HEK293 (cell line): ENCODE results near the gene TBC1D16.

Experiments
- CTCF ChIA-PET: fragments of 350-600 bp; formaldehyde crosslinking; extraction: SDS; loops from one replicate; lab custom pipeline; 2021; ENCODE audit warnings: antibody characterized with exemption; lab: Yijun Ruan, JAX
- POLR2A ChIA-PET: fragments of 300-600 bp; formaldehyde crosslinking; extraction: SDS; loops from one replicate; lab custom pipeline; 2020; ENCODE audit warnings: antibody characterized with exemption, inconsistent platforms; lab: Yijun Ruan, JAX
- H3K27ac ChIP-seq: fragments of 200-500 bp; sonication (Bioruptor generic); 2 replicates; pipeline ENCODE4 v1.5.1; 2014; ENCODE audit warnings: low read depth, low read length, control low read depth, inconsistent platforms; ENCODE audit errors: extremely low read depth
- H3K36me3 ChIP-seq, 2 experiments: fragments of 200-500 bp in 1 of 2; sonication (Bioruptor generic) in 1 of 2; 1 replicate in 1 of 2; 2 replicates in 1 of 2; pipeline ENCODE4 v1.5.1; 2014 to 2017; ENCODE audit warnings: inconsistent platforms in 2 of 2, low read length in 2 of 2; ENCODE audit not compliant: control insufficient read depth in 2 of 2, insufficient read depth in 1 of 2
- H3K4me1 ChIP-seq: fragments of 200-500 bp; sonication (Bioruptor generic); 2 replicates; pipeline ENCODE4 v1.5.1; 2014; ENCODE audit warnings: mild to moderate bottlenecking, low read length, inconsistent platforms; ENCODE audit not compliant: control insufficient read depth, insufficient read depth
- H3K4me3 ChIP-seq: 2 replicates; pipeline ENCODE4 v1.5.1; 2011; ENCODE audit warnings: low read depth, mild to moderate bottlenecking, control low read depth, low read length, moderate library complexity
- H3K9me3 ChIP-seq: fragments of 200-500 bp; sonication (Bioruptor generic); 2 replicates; pipeline ENCODE4 v1.5.1; 2014; ENCODE audit warnings: low read depth, low read length, inconsistent platforms; ENCODE audit not compliant: control insufficient read depth, insufficient read depth
- BCL11B ChIP-seq: fragments of 450-650 bp; formaldehyde crosslinking; IDR thresholded peaks from 2 replicates; pipeline ENCODE4 v1.5.1; 2016; ENCODE audit warnings: low read depth, missing biosample characterization, missing genetic modification characterization
- FEZF1 ChIP-seq: fragments of 450-650 bp; formaldehyde crosslinking; IDR thresholded peaks from 2 replicates; pipeline ENCODE4 v1.5.1; 2016; ENCODE audit warnings: missing biosample characterization, missing genetic modification characterization
- GLI4 ChIP-seq: fragments of 450-650 bp; formaldehyde crosslinking; IDR thresholded peaks from 2 replicates; pipeline ENCODE4 v1.5.1; 2016; ENCODE audit warnings: missing biosample characterization, missing genetic modification characterization
- KLF17 ChIP-seq: fragments of 450-650 bp; formaldehyde crosslinking; IDR thresholded peaks from 2 replicates; pipeline ENCODE4 v1.5.1; 2016; ENCODE audit warnings: missing biosample characterization, missing genetic modification characterization
- RBAK ChIP-seq: fragments of 450-650 bp; formaldehyde crosslinking; IDR thresholded peaks from 2 replicates; pipeline ENCODE4 v1.5.1; 2016; ENCODE audit warnings: missing biosample characterization, missing genetic modification characterization
- SALL2 ChIP-seq: fragments of 450-650 bp; formaldehyde crosslinking; IDR thresholded peaks from 2 replicates; pipeline ENCODE4 v1.5.0; 2017; ENCODE audit warnings: missing biosample characterization, mild to moderate bottlenecking, missing genetic modification characterization, borderline replicate concordance
- ZBTB48 ChIP-seq: fragments of 450-650 bp; formaldehyde crosslinking; IDR thresholded peaks from 2 replicates; pipeline ENCODE4 v1.5.1; 2016; ENCODE audit warnings: missing biosample characterization, missing genetic modification characterization
- ZNF114 ChIP-seq: fragments of 450-650 bp; formaldehyde crosslinking; IDR thresholded peaks from 2 replicates; pipeline ENCODE4 v1.5.0; 2017; ENCODE audit warnings: missing biosample characterization, missing genetic modification characterization
- ZNF155 ChIP-seq: fragments of 450-650 bp; formaldehyde crosslinking; IDR thresholded peaks from 2 replicates; pipeline ENCODE4 v1.5.1; 2016; ENCODE audit warnings: missing biosample characterization, missing genetic modification characterization
- ZNF169 ChIP-seq: fragments of 450-650 bp; formaldehyde crosslinking; IDR thresholded peaks from 2 replicates; pipeline ENCODE4 v1.5.1; 2016; ENCODE audit warnings: missing biosample characterization, missing genetic modification characterization
- ZNF175 ChIP-seq: fragments of 450-650 bp; formaldehyde crosslinking; IDR thresholded peaks from 2 replicates; pipeline ENCODE4 v1.5.1; 2016; ENCODE audit warnings: missing biosample characterization, missing genetic modification characterization
- ZNF23 ChIP-seq: fragments of 450-650 bp; formaldehyde crosslinking; IDR thresholded peaks from 2 replicates; pipeline ENCODE4 v1.5.1; 2016; ENCODE audit warnings: missing biosample characterization, missing genetic modification characterization, borderline replicate concordance
- ZNF37A ChIP-seq: fragments of 450-650 bp; IDR thresholded peaks from 2 replicates; pipeline ENCODE4 v1.5.1; 2018; ENCODE audit warnings: missing biosample characterization, missing genetic modification characterization
- ZNF394 ChIP-seq: fragments of 450-650 bp; formaldehyde crosslinking; IDR thresholded peaks from 2 replicates; pipeline ENCODE4 v1.5.1; 2016; ENCODE audit warnings: missing biosample characterization, missing genetic modification characterization, mild to moderate bottlenecking, moderate library complexity, borderline replicate concordance
- ZNF404 ChIP-seq: fragments of 450-650 bp; formaldehyde crosslinking; IDR thresholded peaks from 2 replicates; pipeline ENCODE4 v1.5.1; 2017; ENCODE audit warnings: missing biosample characterization, missing genetic modification characterization
- ZNF423 ChIP-seq: fragments of 450-650 bp; formaldehyde crosslinking; IDR thresholded peaks from 2 replicates; pipeline ENCODE4 v1.5.1; 2016; ENCODE audit warnings: missing biosample characterization, missing genetic modification characterization
- ZNF473 ChIP-seq: fragments of 450-650 bp; formaldehyde crosslinking; IDR thresholded peaks from 2 replicates; pipeline ENCODE4 v1.5.1; 2017; ENCODE audit warnings: missing biosample characterization, missing genetic modification characterization
- ZNF580 ChIP-seq: fragments of 450-650 bp; formaldehyde crosslinking; IDR thresholded peaks from 2 replicates; pipeline ENCODE4 v1.5.1; 2016; ENCODE audit warnings: missing biosample characterization, missing genetic modification characterization
- ZNF610 ChIP-seq: fragments of 450-650 bp; formaldehyde crosslinking; IDR thresholded peaks from 2 replicates; pipeline ENCODE4 v1.5.1; 2016; ENCODE audit warnings: missing biosample characterization, missing genetic modification characterization, borderline replicate concordance
- ZNF623 ChIP-seq: fragments of 450-650 bp; formaldehyde crosslinking; IDR thresholded peaks from 2 replicates; pipeline ENCODE4 v1.5.1; 2016; ENCODE audit warnings: missing biosample characterization, missing genetic modification characterization
- ZNF701 ChIP-seq: fragments of 450-650 bp; formaldehyde crosslinking; IDR thresholded peaks from 2 replicates; pipeline ENCODE4 v1.5.1; 2016; ENCODE audit warnings: missing biosample characterization, missing genetic modification characterization
- ZNF76 ChIP-seq: fragments of 450-650 bp; formaldehyde crosslinking; IDR thresholded peaks from 2 replicates; pipeline ENCODE4; 2016; ENCODE audit warnings: low read depth, missing biosample characterization, missing genetic modification characterization, borderline replicate concordance
- ZNF791 ChIP-seq: fragments of 450-650 bp; formaldehyde crosslinking; IDR thresholded peaks from 2 replicates; pipeline ENCODE4 v1.5.1; 2016; ENCODE audit warnings: missing biosample characterization, missing genetic modification characterization
- ZNF843 ChIP-seq: fragments of 450-650 bp; formaldehyde crosslinking; IDR thresholded peaks from 2 replicates; pipeline ENCODE4 v1.5.1; 2016; ENCODE audit warnings: missing biosample characterization, missing genetic modification characterization
- TF ChIP-seq, protein P1 (sequence below): fragments of 450-650 bp; formaldehyde crosslinking; IDR thresholded peaks from 2 replicates; pipeline ENCODE4 v1.5.1; 2016; ENCODE audit warnings: missing biosample characterization, missing genetic modification characterization, borderline replicate concordance
- TF ChIP-seq, protein P2 (sequence below): fragments of 450-650 bp; IDR thresholded peaks from 2 replicates; pipeline ENCODE4 v1.5.1; 2018; ENCODE audit warnings: missing biosample characterization, missing genetic modification characterization

TBC1D16 gene

DNA sequence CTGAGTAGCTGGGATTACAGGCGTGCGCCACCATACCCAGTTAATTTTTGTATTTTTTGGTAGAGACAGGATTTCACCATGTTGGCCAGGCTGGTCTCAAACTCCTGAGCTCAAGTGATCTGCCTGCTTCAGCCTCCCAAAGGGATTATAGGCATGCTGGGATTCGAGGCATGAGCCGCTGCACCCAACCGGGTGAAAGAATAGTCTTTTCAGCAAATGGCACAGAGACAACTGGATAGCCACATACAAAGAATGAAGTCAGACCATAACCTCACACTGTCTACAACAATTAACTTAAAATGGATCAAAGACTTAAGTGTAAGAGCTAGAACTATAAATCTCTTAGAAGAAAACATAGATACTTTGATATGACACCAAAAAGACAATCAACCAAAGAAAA is 67.6 kb downstream of the TBC1D16 start (continued):
- TF ChIP-seq, protein P1, sequence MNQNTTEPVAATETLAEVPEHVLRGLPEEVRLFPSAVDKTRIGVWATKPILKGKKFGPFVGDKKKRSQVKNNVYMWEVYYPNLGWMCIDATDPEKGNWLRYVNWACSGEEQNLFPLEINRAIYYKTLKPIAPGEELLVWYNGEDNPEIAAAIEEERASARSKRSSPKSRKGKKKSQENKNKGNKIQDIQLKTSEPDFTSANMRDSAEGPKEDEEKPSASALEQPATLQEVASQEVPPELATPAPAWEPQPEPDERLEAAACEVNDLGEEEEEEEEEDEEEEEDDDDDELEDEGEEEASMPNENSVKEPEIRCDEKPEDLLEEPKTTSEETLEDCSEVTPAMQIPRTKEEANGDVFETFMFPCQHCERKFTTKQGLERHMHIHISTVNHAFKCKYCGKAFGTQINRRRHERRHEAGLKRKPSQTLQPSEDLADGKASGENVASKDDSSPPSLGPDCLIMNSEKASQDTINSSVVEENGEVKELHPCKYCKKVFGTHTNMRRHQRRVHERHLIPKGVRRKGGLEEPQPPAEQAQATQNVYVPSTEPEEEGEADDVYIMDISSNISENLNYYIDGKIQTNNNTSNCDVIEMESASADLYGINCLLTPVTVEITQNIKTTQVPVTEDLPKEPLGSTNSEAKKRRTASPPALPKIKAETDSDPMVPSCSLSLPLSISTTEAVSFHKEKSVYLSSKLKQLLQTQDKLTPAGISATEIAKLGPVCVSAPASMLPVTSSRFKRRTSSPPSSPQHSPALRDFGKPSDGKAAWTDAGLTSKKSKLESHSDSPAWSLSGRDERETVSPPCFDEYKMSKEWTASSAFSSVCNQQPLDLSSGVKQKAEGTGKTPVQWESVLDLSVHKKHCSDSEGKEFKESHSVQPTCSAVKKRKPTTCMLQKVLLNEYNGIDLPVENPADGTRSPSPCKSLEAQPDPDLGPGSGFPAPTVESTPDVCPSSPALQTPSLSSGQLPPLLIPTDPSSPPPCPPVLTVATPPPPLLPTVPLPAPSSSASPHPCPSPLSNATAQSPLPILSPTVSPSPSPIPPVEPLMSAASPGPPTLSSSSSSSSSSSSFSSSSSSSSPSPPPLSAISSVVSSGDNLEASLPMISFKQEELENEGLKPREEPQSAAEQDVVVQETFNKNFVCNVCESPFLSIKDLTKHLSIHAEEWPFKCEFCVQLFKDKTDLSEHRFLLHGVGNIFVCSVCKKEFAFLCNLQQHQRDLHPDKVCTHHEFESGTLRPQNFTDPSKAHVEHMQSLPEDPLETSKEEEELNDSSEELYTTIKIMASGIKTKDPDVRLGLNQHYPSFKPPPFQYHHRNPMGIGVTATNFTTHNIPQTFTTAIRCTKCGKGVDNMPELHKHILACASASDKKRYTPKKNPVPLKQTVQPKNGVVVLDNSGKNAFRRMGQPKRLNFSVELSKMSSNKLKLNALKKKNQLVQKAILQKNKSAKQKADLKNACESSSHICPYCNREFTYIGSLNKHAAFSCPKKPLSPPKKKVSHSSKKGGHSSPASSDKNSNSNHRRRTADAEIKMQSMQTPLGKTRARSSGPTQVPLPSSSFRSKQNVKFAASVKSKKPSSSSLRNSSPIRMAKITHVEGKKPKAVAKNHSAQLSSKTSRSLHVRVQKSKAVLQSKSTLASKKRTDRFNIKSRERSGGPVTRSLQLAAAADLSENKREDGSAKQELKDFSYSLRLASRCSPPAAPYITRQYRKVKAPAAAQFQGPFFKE (tag by site-specific recombination): no peak
- TF ChIP-seq ZNF610 (tag by site-specific recombination) (no peak), ZNF23 (tag by site-specific recombination) (no peak), ZNF701 (tag by site-specific recombination) (no peak), GLI4 (no peak)

GRCh38 chr17:79966681-79967080 is 69.0 kb downstream of the TBC1D16 start:
- Histone ChIP-seq H3K4me1 (no peaks in the 10 kb centered on the region), H3K36me3 (no peaks in the 10 kb centered on the region; a peak in 1 of 3 replicates)
- TF ChIP-seq SALL2 (no peak), ZNF394 (tag by site-specific recombination) (no peak), RBAK (tag by site-specific recombination) (no peak), ZNF580 (no peak), ZNF37A (tag by site-specific recombination) (no peak), ZNF404 (tag by site-specific recombination) (no peak), ZNF423 (tag by site-specific recombination) (no peak), KLF17 (tag by site-specific recombination) (no peak), ZNF169 (tag by site-specific recombination) (no peak)
- TF ChIP-seq, protein P2, sequence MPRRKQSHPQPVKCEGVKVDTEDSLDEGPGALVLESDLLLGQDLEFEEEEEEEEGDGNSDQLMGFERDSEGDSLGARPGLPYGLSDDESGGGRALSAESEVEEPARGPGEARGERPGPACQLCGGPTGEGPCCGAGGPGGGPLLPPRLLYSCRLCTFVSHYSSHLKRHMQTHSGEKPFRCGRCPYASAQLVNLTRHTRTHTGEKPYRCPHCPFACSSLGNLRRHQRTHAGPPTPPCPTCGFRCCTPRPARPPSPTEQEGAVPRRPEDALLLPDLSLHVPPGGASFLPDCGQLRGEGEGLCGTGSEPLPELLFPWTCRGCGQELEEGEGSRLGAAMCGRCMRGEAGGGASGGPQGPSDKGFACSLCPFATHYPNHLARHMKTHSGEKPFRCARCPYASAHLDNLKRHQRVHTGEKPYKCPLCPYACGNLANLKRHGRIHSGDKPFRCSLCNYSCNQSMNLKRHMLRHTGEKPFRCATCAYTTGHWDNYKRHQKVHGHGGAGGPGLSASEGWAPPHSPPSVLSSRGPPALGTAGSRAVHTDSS (tag by site-specific recombination): no peak
- TF ChIP-seq, all 188 proteins: peak for 0
- Histone ChIP-seq H3K27ac (no peak overlapping the region), H3K4me3 (no peak overlapping the region), H3K9me3 (no peaks in the 10 kb centered on the region)
- CTCF ChIA-PET: interaction anchor here (0.7 kb wide), 1 partner anchor 221 kb away, joined by 4 read pairs; no protein-coding TSS in a partner anchor
- POLR2A ChIA-PET: no interaction called here

- Histone ChIP-seq H3K36me3 (no peaks in the 10 kb centered on the region; a peak in 1 of 3 replicates), H3K9me3 (no peaks in the 10 kb centered on the region), H3K27ac (no peak overlapping the region), H3K4me3 (no peak overlapping the region), H3K4me1 (no peaks in the 10 kb centered on the region)
- POLR2A ChIA-PET: no interaction called here
- CTCF ChIA-PET: interaction anchor here (0.6 to 1.8 kb wide), 4 partner anchors 8 to 205 kb away, joined by 3 to 8 read pairs (median 4); no protein-coding TSS in a partner anchor
- TF ChIP-seq ZNF791 (no peak), ZNF175 (tag by site-specific recombination) (no peak), BCL11B (tag by site-specific recombination) (no peak), ZNF473 (no peak), ZNF701 (tag by site-specific recombination) (no peak), ZNF76 (tag by site-specific recombination) (no peak), ZNF155 (no peak), ZBTB48 (tag by site-specific recombination) (no peak), FEZF1 (tag by site-specific recombination) (no peak), ZNF114 (tag by site-specific recombination) (no peak), ZNF843 (no peak), ZNF623 (tag by site-specific recombination) (no peak), KLF17 (tag by site-specific recombination) (no peak)
Observed at GRCh38 chr17:79965806-79966205, 69.9 kb downstream of the TBC1D16 start.
